ENCODE measurements around the gene LIN54. TPM values are rescaled to one million over a fixed set of nuclear protein-coding genes. Genes with fewer than 3 reads are reported as not detected.

Gene LIN54
- total and polyA plus RNA-seq, 2 of the 13 experiments (the other 11 are each of a cell fraction or from before 2014, with no cell fraction given) = 25.2 to 32.9 TPM

DNA sequence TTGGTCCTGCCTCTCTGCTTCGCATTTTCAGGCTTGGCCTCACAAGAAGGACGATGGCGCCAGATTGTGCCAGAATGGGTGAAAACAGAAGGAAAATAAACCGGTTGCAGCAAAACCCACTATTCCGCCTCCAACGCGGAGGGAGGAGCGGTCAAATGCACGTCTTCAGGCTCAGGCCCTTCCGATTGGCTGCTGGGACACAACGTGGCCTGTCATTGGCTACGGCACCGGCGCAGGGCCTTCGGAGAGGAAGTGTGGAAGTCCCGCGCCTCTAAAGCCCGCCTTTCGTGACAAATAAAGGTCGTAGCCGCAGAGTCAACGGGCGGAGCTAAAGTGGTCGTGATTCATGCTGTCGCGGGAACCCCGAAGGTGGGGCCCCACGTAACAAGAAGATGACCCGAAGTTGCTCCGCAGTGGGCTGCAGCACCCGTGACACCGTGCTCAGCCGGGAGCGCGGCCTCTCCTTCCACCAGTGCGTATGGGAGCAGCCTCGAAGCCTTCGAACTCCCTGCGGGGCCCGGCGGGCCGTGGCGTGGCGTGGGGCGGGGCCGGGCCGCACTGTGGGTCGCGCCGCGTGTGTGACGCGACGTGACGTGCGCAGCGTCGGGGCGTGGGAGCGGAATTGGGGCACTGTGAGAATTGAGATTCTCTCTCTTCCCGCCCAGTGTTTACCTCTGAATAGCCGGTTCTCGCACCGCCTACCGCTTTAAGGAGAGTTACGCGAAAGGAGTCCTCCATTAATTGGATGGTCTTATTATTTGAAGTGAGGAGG is 110.0 kb downstream of the LIN54 start, which contains the start of gene THAP9 (continued):
- TF ChIP-seq, protein P1, sequence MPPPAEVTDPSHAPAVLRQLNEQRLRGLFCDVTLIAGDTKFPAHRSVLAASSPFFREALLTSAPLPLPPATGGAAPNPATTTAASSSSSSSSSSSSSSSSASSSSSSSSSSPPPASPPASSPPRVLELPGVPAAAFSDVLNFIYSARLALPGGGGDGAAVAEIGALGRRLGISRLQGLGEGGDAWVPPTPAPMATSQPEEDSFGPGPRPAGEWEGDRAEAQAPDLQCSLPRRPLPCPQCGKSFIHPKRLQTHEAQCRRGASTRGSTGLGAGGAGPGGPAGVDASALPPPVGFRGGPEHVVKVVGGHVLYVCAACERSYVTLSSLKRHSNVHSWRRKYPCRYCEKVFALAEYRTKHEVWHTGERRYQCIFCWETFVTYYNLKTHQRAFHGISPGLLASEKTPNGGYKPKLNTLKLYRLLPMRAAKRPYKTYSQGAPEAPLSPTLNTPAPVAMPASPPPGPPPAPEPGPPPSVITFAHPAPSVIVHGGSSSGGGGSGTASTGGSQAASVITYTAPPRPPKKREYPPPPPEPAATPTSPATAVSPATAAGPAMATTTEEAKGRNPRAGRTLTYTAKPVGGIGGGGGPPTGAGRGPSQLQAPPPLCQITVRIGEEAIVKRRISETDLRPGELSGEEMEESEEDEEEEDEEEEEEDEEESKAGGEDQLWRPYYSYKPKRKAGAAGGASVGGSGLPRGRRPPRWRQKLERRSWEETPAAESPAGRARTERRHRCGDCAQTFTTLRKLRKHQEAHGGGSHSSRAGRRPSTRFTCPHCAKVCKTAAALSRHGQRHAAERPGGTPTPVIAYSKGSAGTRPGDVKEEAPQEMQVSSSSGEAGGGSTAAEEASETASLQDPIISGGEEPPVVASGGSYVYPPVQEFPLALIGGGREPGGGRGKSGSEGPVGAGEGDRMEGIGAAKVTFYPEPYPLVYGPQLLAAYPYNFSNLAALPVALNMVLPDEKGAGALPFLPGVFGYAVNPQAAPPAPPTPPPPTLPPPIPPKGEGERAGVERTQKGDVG (CRISPR knock-in tag; IDR thresholded peaks at IDR 0.05; ENCODE audit: borderline replicate concordance) = no peak
- peak; percentile 77; the same call in 1 of the 2 replicates for TF ChIP-seq HES4 (CRISPR knock-in tag; IDR thresholded peaks at IDR 0.05; ENCODE audit: borderline replicate concordance)
- TF ChIP-seq, protein P2, sequence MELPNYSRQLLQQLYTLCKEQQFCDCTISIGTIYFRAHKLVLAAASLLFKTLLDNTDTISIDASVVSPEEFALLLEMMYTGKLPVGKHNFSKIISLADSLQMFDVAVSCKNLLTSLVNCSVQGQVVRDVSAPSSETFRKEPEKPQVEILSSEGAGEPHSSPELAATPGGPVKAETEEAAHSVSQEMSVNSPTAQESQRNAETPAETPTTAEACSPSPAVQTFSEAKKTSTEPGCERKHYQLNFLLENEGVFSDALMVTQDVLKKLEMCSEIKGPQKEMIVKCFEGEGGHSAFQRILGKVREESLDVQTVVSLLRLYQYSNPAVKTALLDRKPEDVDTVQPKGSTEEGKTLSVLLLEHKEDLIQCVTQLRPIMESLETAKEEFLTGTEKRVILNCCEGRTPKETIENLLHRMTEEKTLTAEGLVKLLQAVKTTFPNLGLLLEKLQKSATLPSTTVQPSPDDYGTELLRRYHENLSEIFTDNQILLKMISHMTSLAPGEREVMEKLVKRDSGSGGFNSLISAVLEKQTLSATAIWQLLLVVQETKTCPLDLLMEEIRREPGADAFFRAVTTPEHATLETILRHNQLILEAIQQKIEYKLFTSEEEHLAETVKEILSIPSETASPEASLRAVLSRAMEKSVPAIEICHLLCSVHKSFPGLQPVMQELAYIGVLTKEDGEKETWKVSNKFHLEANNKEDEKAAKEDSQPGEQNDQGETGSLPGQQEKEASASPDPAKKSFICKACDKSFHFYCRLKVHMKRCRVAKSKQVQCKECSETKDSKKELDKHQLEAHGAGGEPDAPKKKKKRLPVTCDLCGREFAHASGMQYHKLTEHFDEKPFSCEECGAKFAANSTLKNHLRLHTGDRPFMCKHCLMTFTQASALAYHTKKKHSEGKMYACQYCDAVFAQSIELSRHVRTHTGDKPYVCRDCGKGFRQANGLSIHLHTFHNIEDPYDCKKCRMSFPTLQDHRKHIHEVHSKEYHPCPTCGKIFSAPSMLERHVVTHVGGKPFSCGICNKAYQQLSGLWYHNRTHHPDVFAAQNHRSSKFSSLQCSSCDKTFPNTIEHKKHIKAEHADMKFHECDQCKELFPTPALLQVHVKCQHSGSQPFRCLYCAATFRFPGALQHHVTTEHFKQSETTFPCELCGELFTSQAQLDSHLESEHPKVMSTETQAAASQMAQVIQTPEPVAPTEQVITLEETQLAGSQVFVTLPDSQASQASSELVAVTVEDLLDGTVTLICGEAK (IDR thresholded peaks at IDR 0.05) = no peak
- TF ChIP-seq, protein P2 (CRISPR knock-in tag; IDR thresholded peaks at IDR 0.05) = peak; percentile 86
- no peak for TF ChIP-seq ZSCAN30 (CRISPR knock-in tag; IDR thresholded peaks at IDR 0.05)
- TF ChIP-seq ZNF572 (CRISPR knock-in tag; IDR thresholded peaks at IDR 0.05) = no peak; the same call in 1 of the 2 replicates
- TF ChIP-seq, protein P3, sequence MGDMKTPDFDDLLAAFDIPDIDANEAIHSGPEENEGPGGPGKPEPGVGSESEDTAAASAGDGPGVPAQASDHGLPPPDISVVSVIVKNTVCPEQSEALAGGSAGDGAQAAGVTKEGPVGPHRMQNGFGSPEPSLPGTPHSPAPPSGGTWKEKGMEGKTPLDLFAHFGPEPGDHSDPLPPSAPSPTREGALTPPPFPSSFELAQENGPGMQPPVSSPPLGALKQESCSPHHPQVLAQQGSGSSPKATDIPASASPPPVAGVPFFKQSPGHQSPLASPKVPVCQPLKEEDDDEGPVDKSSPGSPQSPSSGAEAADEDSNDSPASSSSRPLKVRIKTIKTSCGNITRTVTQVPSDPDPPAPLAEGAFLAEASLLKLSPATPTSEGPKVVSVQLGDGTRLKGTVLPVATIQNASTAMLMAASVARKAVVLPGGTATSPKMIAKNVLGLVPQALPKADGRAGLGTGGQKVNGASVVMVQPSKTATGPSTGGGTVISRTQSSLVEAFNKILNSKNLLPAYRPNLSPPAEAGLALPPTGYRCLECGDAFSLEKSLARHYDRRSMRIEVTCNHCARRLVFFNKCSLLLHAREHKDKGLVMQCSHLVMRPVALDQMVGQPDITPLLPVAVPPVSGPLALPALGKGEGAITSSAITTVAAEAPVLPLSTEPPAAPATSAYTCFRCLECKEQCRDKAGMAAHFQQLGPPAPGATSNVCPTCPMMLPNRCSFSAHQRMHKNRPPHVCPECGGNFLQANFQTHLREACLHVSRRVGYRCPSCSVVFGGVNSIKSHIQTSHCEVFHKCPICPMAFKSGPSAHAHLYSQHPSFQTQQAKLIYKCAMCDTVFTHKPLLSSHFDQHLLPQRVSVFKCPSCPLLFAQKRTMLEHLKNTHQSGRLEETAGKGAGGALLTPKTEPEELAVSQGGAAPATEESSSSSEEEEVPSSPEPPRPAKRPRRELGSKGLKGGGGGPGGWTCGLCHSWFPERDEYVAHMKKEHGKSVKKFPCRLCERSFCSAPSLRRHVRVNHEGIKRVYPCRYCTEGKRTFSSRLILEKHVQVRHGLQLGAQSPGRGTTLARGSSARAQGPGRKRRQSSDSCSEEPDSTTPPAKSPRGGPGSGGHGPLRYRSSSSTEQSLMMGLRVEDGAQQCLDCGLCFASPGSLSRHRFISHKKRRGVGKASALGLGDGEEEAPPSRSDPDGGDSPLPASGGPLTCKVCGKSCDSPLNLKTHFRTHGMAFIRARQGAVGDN (CRISPR knock-in tag; IDR thresholded peaks at IDR 0.05) = peak; percentile 97
- 0 out of 2 replicates have a peak, but pooled peaks have one; percentile 41 for TF ChIP-seq PITX1 (CRISPR knock-in tag; IDR thresholded peaks at IDR 0.05)
- TF ChIP-seq, protein P4, sequence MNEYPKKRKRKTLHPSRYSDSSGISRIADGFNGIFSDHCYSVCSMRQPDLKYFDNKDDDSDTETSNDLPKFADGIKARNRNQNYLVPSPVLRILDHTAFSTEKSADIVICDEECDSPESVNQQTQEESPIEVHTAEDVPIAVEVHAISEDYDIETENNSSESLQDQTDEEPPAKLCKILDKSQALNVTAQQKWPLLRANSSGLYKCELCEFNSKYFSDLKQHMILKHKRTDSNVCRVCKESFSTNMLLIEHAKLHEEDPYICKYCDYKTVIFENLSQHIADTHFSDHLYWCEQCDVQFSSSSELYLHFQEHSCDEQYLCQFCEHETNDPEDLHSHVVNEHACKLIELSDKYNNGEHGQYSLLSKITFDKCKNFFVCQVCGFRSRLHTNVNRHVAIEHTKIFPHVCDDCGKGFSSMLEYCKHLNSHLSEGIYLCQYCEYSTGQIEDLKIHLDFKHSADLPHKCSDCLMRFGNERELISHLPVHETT (CRISPR knock-in tag; conservative IDR thresholded peaks at IDR 0.05) = peak; percentile 43; the same call in 1 of the 2 replicates
